ENCODE data around the gene CARNS1.

Gene CARNS1, protein sequence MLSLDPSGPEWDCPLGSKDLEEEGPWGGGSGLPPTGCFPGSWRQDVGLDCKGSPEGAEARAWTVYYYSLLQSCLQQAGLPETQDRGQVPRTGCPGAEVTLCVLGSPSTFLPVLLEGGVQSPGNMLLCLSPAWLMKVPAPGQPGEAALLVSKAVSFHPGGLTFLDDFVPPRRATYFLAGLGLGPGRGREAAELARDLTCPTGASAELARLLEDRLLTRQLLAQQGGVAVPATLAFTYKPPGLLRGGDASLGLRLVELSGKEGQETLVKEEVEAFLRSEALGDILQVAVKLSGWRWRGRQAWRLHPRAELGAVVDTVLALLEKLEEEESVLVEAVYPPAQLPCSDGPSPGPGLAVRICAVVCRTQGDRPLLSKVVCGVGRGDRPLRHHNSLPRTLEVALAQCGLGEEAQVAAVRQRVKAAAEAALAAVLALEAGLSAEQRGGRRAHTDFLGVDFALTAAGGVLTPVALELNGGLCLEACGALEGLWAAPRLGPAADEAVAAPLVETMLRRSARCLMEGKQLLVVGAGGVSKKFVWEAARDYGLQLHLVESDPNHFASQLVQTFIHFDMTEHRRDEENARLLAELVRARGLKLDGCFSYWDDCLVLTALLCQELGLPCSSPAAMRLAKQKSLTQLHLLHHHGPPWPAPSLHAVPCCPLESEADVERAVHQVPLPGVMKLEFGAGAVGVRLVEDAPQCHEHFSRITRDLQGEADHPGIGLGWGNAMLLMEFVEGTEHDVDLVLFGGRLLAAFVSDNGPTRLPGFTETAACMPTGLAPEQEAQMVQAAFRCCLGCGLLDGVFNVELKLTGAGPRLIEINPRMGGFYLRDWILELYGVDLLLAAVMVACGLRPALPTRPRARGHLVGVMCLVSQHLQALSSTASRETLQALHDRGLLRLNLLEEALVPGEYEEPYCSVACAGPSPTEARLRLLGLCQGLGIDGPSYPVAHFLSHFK

DNA sequence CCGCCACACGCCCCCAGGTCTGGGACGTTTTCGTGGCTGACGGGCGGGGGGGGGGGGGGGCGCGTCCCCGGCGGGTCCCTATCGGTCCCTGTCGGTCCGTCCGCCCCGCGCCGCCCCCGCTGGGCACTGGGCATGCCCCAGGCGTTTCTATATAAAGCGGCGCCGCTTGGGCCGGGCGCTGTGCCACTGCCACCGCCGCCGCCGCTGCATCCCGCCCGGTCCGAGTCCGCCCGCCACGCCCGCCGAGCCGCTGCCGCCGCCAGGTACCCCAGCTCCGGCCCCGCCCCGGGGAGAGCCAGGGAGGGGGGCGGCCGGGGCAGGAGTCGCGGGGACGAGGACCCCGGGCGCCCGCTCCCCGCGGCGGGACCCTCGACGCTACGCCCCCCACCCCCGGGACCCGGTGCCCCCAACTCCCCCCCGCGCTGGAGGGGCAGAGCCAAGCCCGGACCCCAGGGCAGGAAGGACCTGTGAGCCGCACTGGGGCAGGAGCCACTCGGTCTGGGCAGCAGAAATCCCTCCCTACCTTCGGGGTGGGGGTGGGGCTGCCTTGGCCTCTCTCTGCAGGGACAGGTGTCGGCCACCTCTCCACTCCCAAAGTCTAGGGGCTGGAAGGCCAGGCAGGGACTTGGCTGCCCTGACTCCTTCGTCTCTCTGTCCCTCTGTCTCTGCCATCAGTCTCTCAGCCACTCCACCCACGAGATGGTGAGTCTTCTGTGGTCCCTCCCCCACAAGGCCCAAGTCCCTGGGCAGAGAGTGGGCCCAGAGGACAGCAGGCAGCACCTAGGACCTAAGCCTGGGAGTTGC lies at the start of gene CARNS1:
Gene CARNS1, plus strand, starts transcription at position 178 of the 804 bp plus-strand sequence. Its CDS starts 522 bp downstream, at position 700.
- DNase-seq (ENCODE audit: low read depth) = no peak

DNA sequence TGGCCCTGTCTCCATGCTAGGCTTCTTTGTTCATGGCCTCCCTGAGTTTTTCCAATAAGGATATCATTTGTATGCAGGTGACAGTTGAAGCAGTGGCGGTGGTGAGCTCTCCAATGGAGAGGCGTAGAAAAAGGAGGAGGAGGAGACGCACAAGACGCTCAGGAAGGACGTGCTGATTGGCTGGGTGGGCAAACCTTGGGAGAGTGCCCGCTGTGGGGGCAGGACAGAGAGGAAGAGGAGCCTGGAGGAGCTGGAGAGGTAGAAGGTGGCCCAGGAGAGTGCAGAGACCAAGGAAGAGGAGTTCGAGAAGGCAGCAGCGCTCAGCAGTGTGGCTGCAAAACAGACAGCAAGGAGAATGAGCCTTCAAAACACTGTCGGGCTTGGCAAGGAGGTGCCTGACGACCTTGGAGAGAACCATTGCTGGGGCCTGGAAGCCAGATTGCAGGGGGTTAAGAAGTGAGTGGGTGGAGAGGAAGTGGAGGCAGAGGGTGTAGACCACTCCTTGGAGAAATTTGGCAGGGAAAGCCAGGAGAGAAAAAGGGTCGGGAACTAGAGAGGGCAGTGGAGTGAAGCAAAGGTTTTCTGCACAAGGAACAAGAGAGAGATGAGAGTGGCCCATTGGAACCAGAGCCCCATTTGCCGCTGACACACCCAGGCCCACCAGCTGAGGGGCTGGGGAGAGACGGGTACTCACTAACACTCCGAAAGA lies 49.6 kb upstream of the CARNS1 start:
- no peak for DNase-seq (ENCODE audit: low read depth)

DNA sequence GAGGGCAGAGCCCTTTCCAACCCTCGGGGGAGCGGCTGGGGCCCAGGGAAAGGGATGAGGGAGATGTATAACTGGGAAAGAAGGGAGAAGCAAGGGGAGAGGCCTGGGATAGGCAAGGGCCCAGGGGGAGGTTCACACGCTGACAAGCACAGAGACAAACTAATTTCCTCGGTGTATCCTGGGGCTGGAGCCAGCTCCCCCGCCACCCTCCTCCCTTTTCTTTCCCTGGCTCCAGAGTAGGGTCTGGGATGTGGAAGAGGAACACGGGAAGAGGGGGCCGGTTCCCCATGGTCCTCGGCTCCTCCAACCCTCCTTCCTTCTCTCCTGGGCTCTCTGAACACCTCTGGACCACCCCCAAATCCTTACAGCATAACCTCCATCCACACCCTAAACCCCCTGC lies 48.9 kb upstream of the CARNS1 start:
- no peak for DNase-seq (ENCODE audit: low read depth)

DNA sequence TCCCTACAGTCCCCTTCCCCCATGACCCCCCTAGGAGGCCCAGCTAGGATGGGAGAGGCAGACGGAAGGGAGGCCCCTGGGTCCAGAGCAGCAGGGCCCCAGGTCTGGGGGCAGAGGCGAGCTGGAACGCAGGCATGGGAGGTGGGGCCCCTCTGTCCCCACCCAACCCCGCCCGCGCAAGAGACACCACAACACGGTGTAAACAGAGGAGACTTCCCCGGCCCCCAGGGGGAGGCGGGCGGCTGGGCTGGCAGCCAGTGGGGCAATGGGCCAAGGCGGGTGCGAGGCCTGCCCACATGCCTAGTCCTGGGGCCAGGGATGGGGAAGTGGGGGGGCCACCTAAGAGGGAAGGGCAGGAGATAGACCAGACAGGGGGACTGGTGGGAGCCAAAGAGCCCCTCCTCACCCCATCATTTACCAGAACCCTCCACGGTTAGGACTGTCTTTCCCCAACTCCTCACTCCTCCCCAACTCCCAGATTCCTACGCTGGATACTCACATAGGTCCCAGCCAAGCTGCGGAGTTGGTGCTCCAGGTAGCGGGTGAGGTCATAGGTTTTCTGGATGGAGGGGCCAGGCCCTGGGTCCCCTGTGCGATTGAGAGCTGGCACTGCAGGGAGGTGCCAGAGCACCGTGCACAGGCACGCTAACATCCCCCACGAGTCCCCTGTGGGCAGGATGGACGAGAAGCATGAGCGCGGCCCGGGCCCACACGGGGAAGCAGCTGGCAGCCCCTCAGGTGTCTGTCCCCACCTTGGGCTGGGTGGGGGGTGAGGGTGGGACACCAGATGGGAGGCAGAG lies 48.3 kb upstream of the CARNS1 start:
- no peak for DNase-seq (ENCODE audit: low read depth)

DNA sequence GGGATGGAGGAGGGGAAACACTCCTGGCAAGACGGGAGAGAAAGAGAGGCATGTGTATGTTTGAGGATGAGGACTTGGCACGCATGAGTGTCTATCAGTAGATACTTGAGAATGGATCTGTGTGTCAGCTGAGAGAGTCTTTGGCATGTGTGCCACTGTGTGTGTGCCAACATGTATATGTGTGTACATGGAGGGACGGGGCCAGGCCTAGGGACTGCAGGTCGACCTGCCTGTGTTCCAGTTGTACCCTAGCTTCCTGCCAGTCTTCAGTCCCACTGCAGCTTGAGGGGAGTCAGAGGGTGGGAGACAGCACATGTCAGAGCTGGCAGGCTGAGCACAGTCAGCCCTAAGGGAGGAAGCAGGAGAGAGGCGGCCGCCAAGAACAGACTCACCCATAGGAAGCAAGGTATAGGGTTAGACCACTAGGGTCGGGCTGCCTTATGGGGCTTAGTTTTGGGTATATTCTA lies 47.7 kb upstream of the CARNS1 start:
- no peak for DNase-seq (ENCODE audit: low read depth)

DNA sequence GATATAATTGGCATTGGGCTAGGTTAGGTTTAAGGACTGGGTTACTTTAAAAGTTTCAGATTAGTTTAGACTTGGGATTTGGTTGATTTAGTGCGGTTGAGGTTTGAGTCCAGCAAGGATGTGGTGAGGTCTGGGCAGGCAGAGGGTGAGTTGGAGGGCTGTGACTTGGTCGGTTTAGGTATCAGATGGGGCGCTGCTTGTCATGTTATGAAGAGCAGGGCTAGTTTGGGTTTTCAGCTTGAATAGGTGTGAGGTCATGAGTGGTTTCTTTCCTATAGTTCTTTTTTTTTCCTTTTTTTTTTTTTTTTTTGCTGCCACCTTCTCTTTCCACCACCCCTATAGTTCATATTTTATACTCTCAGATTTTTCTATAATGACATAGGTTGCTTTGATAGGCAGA lies 46.9 kb upstream of the CARNS1 start:
- no peak for DNase-seq (ENCODE audit: low read depth)

DNA sequence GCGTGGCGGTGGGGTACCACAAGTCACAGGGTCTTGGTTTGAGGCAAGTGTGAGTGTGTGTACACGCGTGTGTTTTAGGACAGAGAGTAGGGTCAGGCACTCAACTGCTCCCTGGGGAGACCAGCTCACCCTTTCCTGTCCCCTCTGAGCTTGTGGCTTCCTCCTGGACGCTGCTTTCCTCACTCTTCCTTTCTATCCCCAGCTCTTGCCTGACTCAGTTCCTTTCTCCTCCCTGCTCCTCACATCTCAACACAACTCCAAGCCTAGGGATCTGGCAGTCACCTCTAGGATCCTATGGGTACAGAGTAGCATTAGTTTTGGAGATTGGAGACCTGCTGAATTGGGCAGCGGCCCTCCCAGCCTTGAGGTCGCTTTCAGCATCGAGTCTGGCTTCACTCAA lies 46.2 kb upstream of the CARNS1 start:
- DNase-seq (ENCODE audit: low read depth) = no peak

DNA sequence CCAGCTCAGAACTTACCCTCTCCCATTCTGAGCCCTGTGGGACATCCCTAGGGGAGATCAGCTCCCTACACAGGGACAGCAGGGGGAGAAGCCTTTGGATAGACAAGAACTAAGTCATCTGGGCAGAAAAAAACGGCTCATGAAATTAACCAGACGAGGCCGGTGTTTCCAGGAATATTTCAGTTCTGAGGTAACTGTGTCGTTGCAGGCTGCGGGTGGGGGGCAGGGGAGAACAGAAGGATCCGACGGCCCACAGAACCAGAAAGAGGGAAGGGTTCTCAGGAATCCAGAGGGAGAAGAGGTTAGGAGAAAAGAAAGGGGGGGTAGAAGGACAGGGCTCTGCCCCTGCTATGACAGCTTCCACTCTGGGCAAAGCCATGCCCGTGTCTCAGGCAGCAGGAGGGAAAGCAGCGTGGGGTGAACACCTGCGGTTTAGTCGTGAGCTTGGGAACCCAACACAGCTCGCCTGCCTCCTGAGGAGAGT lies 45.6 kb upstream of the CARNS1 start:
- DNase-seq (ENCODE audit: low read depth) = no peak

DNA sequence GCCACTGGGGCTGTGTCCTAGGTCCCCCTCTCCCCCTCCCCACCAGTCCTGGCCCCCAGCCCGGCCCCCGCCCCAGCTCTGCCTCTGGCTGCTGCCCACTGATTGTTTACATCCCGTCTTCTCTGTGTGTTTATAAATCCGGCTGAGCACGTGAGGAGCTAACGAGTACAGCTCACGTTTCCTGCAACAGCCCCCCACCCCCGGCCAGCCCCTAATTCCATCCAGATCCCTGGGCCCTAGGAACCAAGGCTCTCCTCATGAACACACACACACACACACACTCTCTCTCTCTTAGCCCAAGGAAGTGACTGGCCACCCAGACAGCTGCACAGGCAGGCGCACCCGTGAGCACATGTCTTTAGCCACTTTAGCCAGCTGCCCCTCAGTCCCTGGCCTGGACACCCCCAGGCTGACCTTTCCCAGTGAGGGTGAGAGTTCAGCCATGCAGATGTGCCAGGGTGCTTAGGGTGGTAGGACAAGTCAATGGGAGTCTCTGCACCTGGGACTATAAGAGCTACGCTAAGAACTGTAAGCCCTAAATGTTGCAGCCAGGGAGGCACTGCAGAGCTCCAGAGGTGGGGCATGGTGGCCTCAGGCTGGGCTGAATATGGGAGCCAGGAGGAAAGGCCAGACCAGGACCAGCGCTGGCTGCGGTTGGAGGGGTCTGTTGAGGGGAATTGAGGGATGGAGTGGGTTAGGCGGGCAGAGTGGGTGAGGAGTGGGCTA lies 45.0 kb upstream of the CARNS1 start:
- no peak for DNase-seq (ENCODE audit: low read depth)

DNA sequence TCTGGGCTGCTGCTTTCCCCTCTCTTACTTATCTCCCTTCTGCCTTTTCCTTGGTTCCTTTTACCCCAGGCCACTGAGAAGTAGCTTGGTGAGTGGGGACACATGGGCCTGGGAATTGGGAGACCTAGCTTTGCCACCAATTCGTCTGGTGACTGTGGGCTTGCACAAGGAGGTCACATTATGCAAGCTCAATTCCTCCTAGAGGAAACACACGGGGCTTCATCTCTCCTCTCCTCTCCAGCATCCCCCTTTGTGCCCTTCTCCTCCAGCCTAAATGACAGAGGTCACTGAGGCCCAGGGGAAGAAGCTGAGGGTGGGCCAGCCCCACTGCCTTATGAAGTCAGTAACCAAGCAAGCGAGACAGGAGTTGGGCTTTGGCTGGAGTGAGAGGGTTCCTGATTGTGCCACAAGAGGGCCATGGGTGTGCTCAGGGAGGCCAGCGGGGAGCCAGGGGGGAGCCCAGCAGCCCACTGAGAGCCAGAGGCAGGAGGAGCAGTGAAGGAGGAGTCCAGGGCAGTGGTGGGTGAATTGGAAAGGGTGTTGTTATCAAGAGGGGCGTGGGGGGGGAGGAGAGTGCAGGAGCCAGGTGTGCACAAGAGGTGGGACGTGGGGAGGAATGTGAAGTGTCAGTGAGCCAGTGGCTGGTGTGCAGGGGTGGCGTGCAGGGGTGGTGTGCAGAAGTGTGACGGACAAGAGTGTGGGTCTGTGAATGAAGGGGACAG lies 44.1 kb upstream of the CARNS1 start:
- DNase-seq (ENCODE audit: low read depth) = no peak

DNA sequence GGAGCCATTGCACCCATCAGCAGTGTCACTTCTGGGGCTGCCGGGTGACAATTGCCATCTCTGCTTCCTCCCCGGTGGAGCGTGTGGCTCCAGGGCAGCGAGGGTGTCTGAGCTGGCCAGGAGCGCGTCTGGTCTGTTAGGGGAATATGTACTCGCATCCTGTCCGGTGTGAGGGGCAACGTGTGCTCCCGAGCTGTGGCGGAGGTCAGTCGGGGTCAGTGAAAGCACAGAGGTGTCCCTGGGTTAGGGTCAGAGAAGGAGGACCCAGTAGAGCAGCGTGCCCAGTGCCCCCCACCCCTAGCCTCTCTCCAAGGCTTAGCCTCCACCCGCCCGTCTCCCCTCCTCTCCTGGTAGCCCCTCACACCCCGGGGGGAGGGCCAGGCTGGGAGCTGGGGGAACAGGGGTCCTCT lies 43.6 kb upstream of the CARNS1 start:
- no peak for DNase-seq (ENCODE audit: low read depth)

DNA sequence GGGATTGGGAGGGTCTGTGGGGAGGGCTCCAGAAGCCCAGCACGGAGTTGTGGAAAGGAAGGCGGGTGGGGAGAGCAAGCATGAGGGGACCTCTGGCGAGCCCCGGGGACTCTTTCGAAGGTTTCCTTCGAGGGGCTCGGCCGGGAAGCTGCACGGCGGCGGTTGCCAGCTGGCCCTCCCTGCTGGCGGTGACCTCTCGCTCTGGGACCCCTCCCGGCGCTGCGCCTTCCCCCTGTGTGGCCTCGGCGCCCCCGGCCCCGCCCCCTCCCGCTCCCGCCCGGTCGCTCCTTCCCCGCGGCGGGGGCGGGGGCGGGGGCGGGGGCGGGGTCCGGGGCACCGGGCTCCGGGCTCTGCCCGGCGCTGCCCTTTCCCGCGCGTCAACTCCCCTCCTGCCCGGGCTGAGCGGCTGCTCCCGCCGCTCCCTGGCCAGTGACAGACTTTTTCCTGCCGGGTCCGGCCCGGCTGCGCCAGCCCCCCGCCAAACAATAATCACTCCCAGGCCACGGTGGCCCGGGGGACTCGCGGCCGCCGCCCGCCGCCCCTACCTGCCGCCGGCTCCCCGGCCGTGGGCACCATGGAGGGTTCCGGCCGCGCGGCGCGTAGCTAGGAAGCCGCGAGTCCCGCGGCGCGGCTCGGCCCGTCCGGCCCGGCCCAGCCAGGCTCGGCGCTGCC lies 43.0 kb upstream of the CARNS1 start:
- no peak for DNase-seq (ENCODE audit: low read depth)

DNA sequence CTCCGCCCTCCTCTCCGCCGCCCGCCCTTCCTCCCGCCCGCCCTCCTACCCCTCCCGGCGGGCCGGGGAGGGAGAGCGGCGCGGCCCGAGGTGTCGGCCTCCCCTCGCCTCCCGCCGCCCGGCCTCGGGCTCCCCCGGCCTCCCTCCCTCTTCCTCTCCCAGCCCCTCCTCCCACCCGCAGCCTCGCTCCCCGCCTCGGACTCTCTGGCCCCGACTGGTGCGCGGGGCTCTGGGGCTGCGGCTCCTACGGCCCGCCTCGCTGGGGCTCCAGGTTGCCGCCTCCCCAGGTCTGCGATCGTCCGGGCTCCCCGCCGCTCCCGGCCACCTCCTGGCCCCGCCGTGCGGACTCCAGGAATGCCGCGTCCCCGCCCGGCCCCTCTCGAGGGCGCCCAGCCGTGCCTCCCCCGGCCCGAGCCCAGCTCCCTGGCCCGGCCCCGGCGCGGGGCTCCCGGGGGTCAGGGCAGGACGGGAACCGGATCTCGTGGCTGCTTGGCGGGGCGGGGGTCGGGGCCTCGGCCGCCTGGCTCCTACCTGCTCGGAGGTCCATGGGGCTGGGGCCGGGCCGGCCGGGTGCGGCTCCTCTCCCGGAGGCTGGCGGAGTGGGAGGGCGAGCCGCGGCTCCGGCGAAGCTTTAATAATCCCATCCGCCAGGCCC lies 42.4 kb upstream of the CARNS1 start, which contains the start of gene CLCF1:
Gene CLCF1, minus strand, starts transcription at position 606 of the 655 bp plus-strand sequence. Its CDS starts 59 bp downstream, at position 547.
- DNase-seq (ENCODE audit: low read depth) = no peak

DNA sequence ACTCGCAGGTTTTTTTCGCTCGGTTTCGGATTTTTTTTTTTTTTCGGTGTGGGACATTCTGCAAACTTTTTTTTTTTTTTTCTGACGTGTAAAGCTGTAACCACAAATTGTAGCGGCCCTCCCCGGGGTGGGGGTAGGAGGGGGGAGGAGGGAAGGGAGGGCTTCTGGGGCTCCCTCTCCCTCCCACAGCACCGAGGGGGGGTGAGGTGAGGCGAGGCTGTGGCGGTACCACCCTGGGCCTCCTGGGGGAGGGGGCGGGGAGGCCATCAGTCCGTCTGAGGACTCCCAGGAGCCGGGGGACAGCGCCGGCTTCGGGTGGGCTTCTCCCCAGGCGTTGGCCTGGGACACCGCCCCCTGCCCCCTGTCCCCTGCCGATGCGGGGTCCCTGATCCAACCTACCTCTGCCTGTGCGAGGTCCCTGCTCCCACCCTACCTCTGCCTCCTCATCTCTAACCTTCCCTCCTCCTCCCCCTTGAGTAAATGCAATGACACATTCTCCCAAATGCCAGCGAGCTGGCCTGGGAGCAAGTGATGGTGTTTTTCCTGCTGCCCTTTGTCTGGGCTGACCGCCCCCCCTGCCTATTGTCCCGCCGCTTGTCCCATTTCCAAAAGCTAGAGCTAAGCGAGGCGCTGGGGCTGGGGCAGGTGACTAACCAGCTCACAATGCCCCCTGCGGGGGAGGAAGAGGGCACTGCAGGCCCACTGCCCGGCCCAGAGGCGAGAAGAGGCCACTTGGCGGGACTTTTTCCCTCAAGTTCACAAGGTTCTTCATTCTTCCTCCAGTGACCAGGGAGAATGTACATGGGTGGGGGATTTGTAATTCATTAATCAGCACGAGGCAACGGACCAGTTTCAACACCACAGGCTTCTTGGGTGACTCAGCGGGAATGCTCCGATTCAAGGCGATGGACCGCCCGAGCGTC lies 41.6 kb upstream of the CARNS1 start:
- peak; percentile 61 for DNase-seq (ENCODE audit: low read depth)

DNA sequence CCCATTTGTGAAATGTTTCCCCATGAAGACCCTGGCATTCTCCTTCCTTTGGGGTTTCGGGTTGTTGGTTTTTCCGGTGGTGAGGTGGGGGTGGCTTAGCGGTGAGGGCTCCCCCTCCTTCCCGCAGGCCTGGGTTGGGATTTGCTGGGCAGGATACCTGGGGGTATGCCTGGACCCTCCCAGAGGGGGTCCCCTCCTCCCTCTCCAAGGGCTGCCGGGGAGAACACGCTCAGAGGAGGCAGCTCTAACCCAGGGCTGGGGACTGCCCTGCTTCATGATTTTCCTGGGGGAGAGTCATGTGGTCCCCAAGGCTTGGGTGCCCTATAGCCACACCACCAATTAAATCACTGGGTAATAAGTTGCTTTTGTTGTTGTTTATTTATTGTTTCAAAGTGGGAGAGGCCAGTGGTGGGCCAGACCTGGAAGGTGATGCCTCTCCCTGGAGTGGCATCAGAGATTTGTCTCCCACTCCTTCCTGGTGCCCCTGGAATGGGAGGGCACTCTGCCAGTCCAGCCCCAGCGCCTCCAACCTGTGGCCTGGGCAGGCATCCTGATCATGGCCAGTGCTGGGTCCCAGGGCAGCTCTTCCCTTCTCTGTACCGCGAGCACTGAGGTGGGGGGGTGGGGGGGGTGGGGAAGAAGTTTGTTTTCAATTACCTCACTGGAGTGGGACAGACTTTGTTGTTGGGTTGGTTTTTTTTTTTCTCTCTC lies 40.8 kb upstream of the CARNS1 start:
- no peak for DNase-seq (ENCODE audit: low read depth)

Measured in stimulated activated CD4-positive, alpha-beta T cell treated with anti-CD3 and anti-CD28 coated beads, Interleukin-2, amount 100 ng/mL, for 4 hours (primary cell).